A549 (cell line): ENCODE data around the gene MGAT2.

Experiments
- ATOH8 ChIP-seq: fragments of 250-450 bp; sonication (Bioruptor Pico); IDR thresholded peaks from 2 replicates; pipeline ENCODE4 v1.5.0; 2020; ENCODE audit warnings: low read depth, mild to moderate bottlenecking, moderate library complexity
- BHLHE40 ChIP-seq: IDR thresholded peaks from 2 replicates; pipeline ENCODE4 v1.6.1; 2012; ENCODE audit warnings: low read depth, low read length, inconsistent platforms
- CBX2 ChIP-seq: fragments of 200-600 bp; sonication (generic); IDR thresholded peaks from 2 replicates; pipeline ENCODE4 v1.6.1; 2016; ENCODE audit warnings: low read depth, mild to moderate bottlenecking, borderline replicate concordance
- CTCF ChIP-seq: fragments of >200 bp; sonication (Bioruptor Twin); formaldehyde crosslinking; IDR thresholded peaks from 3 replicates; pipeline ENCODE4 v1.5.1; 2016
- FOSL2 ChIP-seq, 2 experiments: fragments of 450-650 bp in 1 of 2; fragments of >200 bp in 1 of 2; sonication (Bioruptor Twin) in 1 of 2; formaldehyde crosslinking; IDR thresholded peaks; 2 replicates each; pipeline versions ENCODE4 v1.5.0 to v1.6.1; 2016 to 2020; ENCODE audit warnings: mild to moderate bottlenecking in 1 of 2, moderate library complexity in 1 of 2
- MAZ ChIP-seq: fragments of 150-350 bp; IDR thresholded peaks from 2 replicates; pipeline ENCODE4 v1.6.1; 2014; ENCODE audit warnings: antibody characterized with exemption, low read depth, low read length, borderline replicate concordance
- PBX3 ChIP-seq: IDR thresholded peaks from 2 replicates; pipeline ENCODE4 v1.6.1; 2012
- PHF8 ChIP-seq: fragments of 200-600 bp; sonication (generic); IDR thresholded peaks from 2 replicates; pipeline ENCODE4 v1.6.1; 2016; ENCODE audit warnings: low read depth, mild to moderate bottlenecking, antibody characterized with exemption, moderate library complexity, borderline replicate concordance
- POLR2A ChIP-seq: IDR thresholded peaks from 2 replicates; pipeline ENCODE4 v1.6.1; 2012; ENCODE audit warnings: mild to moderate bottlenecking, low read length
- RFX5 ChIP-seq: fragments of 450-650 bp; IDR thresholded peaks from 2 replicates; pipeline ENCODE4 v1.7.1; 2014; ENCODE audit warnings: antibody characterized with exemption, mild to moderate bottlenecking, moderate library complexity
- SMC3 ChIP-seq: fragments of >200 bp; sonication (Bioruptor Twin); formaldehyde crosslinking; IDR thresholded peaks from 3 replicates; pipeline ENCODE4 v1.6.1; 2018; ENCODE audit warnings: inconsistent platforms
- USF2 ChIP-seq: fragments of 450-650 bp; IDR thresholded peaks from 2 replicates; pipeline ENCODE4 v1.6.1; 2014; ENCODE audit warnings: antibody characterized with exemption

GRCh38 chr14:49607583-49607982 is 13.0 kb upstream of the MGAT2 start:
- TF ChIP-seq POLR2A = no peak
- no peak for TF ChIP-seq ATOH8 (CRISPR knock-in tag)
- no peak for TF ChIP-seq SMC3
- no peak for TF ChIP-seq USF2
- TF ChIP-seq MAZ = no peak
- TF ChIP-seq BHLHE40 = no peak
- no peak for TF ChIP-seq CBX2
- TF ChIP-seq CTCF = no peak
- no peak for TF ChIP-seq RFX5
- TF ChIP-seq PHF8 = no peak
- TF ChIP-seq PBX3 = no peak
- TF ChIP-seq FOSL2 (IDR thresholded peaks at IDR 0.05) = no peak
- TF ChIP-seq FOSL2 (CRISPR knock-in tag; IDR thresholded peaks at IDR 0.05) = no peak
